Nephron progenitor cell (in vitro differentiated cells): ENCODE data around the gene UBASH3B.

Experiments used
- DNase-seq: peaks from one replicate; pipeline ENCODE4 v3.0.0; 2021
- H3K27ac Mint-ChIP-seq: 2 replicates; pipeline ENCODE4 v1.8.0; 2021; ENCODE audit warnings: mild to moderate bottlenecking, moderate library complexity, mixed read lengths
- H3K27me3 Mint-ChIP-seq: 2 replicates; pipeline ENCODE4 v1.8.0; 2021; ENCODE audit warnings: mild to moderate bottlenecking, low read depth, mixed read lengths; ENCODE audit not compliant: poor library complexity
- H3K36me3 Mint-ChIP-seq: 2 replicates; pipeline ENCODE4 v1.8.0; 2021; ENCODE audit warnings: low read depth, mixed read lengths
- H3K4me1 Mint-ChIP-seq: 2 replicates; pipeline ENCODE4 v1.8.0; 2021; ENCODE audit warnings: mixed read lengths
- H3K4me3 Mint-ChIP-seq: 2 replicates; pipeline ENCODE4 v1.8.0; 2021; ENCODE audit warnings: mild to moderate bottlenecking, moderate library complexity, mixed read lengths
- H3K9me3 Mint-ChIP-seq: 2 replicates; pipeline ENCODE4 v1.8.0; 2021; ENCODE audit warnings: mild to moderate bottlenecking, moderate library complexity, mixed read lengths
- TF ChIP-seq, protein P1 (sequence below): fragments of 200-600 bp; sonication (generic); IDR thresholded peaks from 2 replicates; pipeline ENCODE4 v1.5.0; 2021; ENCODE audit warnings: antibody characterized with exemption

UBASH3B gene

GRCh38 chr11:122737951-122738693 is 82.6 kb downstream of the UBASH3B start:
- H3K36me3 Mint-ChIP-seq = no peaks in the 10 kb centered on the region
- no peak overlapping the region for H3K27ac Mint-ChIP-seq
- no peaks in the 10 kb centered on the region for H3K9me3 Mint-ChIP-seq
- peaks cover 23% of the 10 kb centered on the region for H3K4me1 Mint-ChIP-seq
- no peaks in the 10 kb centered on the region for H3K27me3 Mint-ChIP-seq
- DNase-seq = no peak
- H3K4me3 Mint-ChIP-seq = no peak overlapping the region
- TF ChIP-seq, protein P1, sequence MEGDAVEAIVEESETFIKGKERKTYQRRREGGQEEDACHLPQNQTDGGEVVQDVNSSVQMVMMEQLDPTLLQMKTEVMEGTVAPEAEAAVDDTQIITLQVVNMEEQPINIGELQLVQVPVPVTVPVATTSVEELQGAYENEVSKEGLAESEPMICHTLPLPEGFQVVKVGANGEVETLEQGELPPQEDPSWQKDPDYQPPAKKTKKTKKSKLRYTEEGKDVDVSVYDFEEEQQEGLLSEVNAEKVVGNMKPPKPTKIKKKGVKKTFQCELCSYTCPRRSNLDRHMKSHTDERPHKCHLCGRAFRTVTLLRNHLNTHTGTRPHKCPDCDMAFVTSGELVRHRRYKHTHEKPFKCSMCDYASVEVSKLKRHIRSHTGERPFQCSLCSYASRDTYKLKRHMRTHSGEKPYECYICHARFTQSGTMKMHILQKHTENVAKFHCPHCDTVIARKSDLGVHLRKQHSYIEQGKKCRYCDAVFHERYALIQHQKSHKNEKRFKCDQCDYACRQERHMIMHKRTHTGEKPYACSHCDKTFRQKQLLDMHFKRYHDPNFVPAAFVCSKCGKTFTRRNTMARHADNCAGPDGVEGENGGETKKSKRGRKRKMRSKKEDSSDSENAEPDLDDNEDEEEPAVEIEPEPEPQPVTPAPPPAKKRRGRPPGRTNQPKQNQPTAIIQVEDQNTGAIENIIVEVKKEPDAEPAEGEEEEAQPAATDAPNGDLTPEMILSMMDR = no peak

DNA sequence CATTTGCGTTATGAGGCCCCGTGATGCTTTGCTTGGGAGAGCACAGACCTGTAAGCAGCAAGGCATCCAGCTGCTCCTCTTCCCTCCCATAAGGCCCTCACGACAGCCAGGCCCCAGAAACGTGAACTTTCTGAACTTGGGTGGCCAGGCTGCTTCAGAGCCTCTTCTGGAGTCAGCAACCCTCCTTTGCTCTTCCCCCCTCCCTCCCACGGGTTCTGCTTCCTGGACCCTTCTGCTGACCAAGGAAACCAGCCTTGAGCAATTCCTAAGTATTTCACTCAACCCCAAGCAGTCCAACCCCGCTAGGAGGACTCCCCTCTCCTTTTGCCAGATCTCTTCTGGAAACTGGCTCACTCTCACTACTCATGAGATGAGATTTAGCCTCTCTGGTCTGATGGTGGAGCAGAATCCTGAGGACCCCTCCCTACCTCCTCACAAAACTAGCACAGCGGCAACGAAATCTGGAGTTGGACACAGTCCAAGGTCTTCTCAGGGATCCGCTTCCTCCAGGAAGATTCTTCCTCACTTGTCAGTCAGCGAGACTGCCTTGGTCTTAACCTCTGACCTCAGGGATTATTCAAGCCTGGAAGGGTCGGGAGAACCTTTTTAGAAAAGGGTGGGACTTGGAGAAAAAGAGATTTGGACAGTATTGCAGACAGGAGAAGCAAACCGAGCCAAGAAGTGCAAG is 86.2 kb downstream of the UBASH3B start:
- Mint-ChIP-seq H3K4me3 (peak overlapping the region; percentile 11), H3K4me1 (peaks cover 39% of the 10 kb centered on the region), H3K9me3 (no peaks in the 10 kb centered on the region), H3K27ac (peak overlapping the region; percentile 96), H3K36me3 (no peaks in the 10 kb centered on the region), H3K27me3 (no peaks in the 10 kb centered on the region)
- TF ChIP-seq, protein P1 = no peak
- DNase-seq = no peak

GRCh38 chr11:122742301-122743018 is 86.9 kb downstream of the UBASH3B start:
- TF ChIP-seq, protein P1 = no peak
- no peak for DNase-seq
- Mint-ChIP-seq H3K4me3 (no peak overlapping the region), H3K36me3 (no peaks in the 10 kb centered on the region), H3K27me3 (no peaks in the 10 kb centered on the region), H3K27ac (peak overlapping the region; percentile 96), H3K9me3 (no peaks in the 10 kb centered on the region), H3K4me1 (peaks cover 46% of the 10 kb centered on the region)

- Mint-ChIP-seq H3K27ac (no peak overlapping the region), H3K4me1 (peaks cover 52% of the 10 kb centered on the region), H3K36me3 (no peaks in the 10 kb centered on the region), H3K9me3 (no peaks in the 10 kb centered on the region), H3K4me3 (no peak overlapping the region), H3K27me3 (no peaks in the 10 kb centered on the region)
- no peak for DNase-seq
- TF ChIP-seq, protein P1 = no peak
Measured at GRCh38 chr11:122743097-122743741, 87.7 kb downstream of the UBASH3B start.

GRCh38 chr11:122743949-122744348 is 88.4 kb downstream of the UBASH3B start:
- DNase-seq = no peak
- no peak overlapping the region for H3K4me3 Mint-ChIP-seq
- H3K9me3 Mint-ChIP-seq = no peaks in the 10 kb centered on the region
- H3K36me3 Mint-ChIP-seq = no peaks in the 10 kb centered on the region
- H3K27me3 Mint-ChIP-seq = no peaks in the 10 kb centered on the region
- no peak overlapping the region for H3K27ac Mint-ChIP-seq
- TF ChIP-seq, protein P1 = no peak
- peaks cover 60% of the 10 kb centered on the region for H3K4me1 Mint-ChIP-seq
